GM23338 (cell line): ENCODE measurements around the gene RPA3. TPM values are rescaled to one million over a fixed set of nuclear protein-coding genes. Genes with fewer than 3 reads are reported as not detected.

Source experiments
- ATAC-seq: fragments of 200-7000 bp; cut with Tn5 transposase; 3 replicates; pipeline ENCODE4 v1.9.1; 2020
- DNase-seq: peaks from one replicate; pipeline ENCODE4 v3.0.0-alpha.2; 2015; ENCODE audit warnings: low spot score
- H2AFZ ChIP-seq: fragments of 200-600 bp; sonication (generic); 2 replicates; pipeline ENCODE4 v1.8.0; 2016; ENCODE audit warnings: antibody characterized with exemption, mild to moderate bottlenecking, moderate library complexity
- H3F3A ChIP-seq: fragments of 200-600 bp; sonication (generic); replicated peaks from 2 replicates; pipeline ENCODE4 v1.8.0; 2017; ENCODE audit warnings: antibody characterized with exemption, mixed run types, low read depth
- H3K27ac ChIP-seq: fragments of 200-600 bp; sonication (generic); 2 replicates; pipeline ENCODE4 v1.6.1; 2016; ENCODE audit warnings: low read depth
- H3K27me3 ChIP-seq: fragments of 200-600 bp; sonication (generic); 2 replicates; pipeline ENCODE4 v1.8.0; 2016; ENCODE audit warnings: mild to moderate bottlenecking, mixed run types, moderate library complexity; ENCODE audit not compliant: insufficient read depth
- H3K36me3 ChIP-seq: fragments of 200-600 bp; sonication (generic); 2 replicates; pipeline ENCODE4 v1.8.0; 2016; ENCODE audit warnings: mild to moderate bottlenecking; ENCODE audit not compliant: insufficient read depth
- H3K4me1 ChIP-seq: fragments of 200-600 bp; sonication (generic); 2 replicates; pipeline ENCODE4 v1.8.0; 2016; ENCODE audit warnings: mild to moderate bottlenecking, moderate library complexity; ENCODE audit not compliant: insufficient read depth
- H3K4me2 ChIP-seq: fragments of 200-600 bp; sonication (generic); 2 replicates; pipeline ENCODE4 v1.7.1; 2017; ENCODE audit warnings: mixed run types
- H3K4me3 ChIP-seq: fragments of 200-600 bp; sonication (generic); 2 replicates; pipeline ENCODE4 v1.6.1; 2016; ENCODE audit warnings: mixed run types
- H3K79me2 ChIP-seq: fragments of 200-600 bp; sonication (generic); replicated peaks from 2 replicates; pipeline ENCODE4 v1.8.0; 2017; ENCODE audit warnings: mild to moderate bottlenecking; ENCODE audit not compliant: insufficient read depth
- H3K9me2 ChIP-seq: fragments of 200-600 bp; sonication (generic); 2 replicates; pipeline ENCODE4 v1.8.0; 2017; ENCODE audit not compliant: insufficient read depth
- H4K20me1 ChIP-seq: fragments of 200-600 bp; sonication (generic); replicated peaks from 2 replicates; pipeline ENCODE4 v1.8.0; 2017; ENCODE audit warnings: mild to moderate bottlenecking; ENCODE audit not compliant: insufficient read depth
- H3K27ac Mint-ChIP-seq: 2 replicates; pipeline ENCODE4 v1.8.0; 2020; ENCODE audit warnings: inconsistent platforms, mild to moderate bottlenecking, moderate library complexity, mixed read lengths
- H3K27me3 Mint-ChIP-seq: 3 replicates; pipeline ENCODE4 v1.8.0; 2022; ENCODE audit warnings: low read depth, mild to moderate bottlenecking, moderate library complexity, mixed read lengths, inconsistent platforms; ENCODE audit not compliant: insufficient read depth, poor library complexity
- H3K36me3 Mint-ChIP-seq: 3 replicates; pipeline ENCODE4 v1.8.0; 2021; ENCODE audit warnings: low read depth, mild to moderate bottlenecking, inconsistent platforms, moderate library complexity, mixed read lengths
- H3K4me1 Mint-ChIP-seq: 3 replicates; pipeline ENCODE4 v1.8.0; 2020; ENCODE audit warnings: mild to moderate bottlenecking, inconsistent platforms, mixed read lengths
- H3K4me3 Mint-ChIP-seq: 3 replicates; pipeline ENCODE4 v1.8.0; 2021; ENCODE audit warnings: moderate library complexity, mild to moderate bottlenecking, inconsistent platforms, mixed read lengths
- H3K9me3 Mint-ChIP-seq: 3 replicates; pipeline ENCODE4 v1.8.0; 2020; ENCODE audit warnings: moderate library complexity, mild to moderate bottlenecking, inconsistent platforms, mixed read lengths
- EZH2 ChIP-seq: fragments of 200-600 bp; sonication (generic); IDR thresholded peaks from one replicate; pipeline ENCODE4 v1.8.0; 2017; ENCODE audit warnings: antibody characterized with exemption, mild to moderate bottlenecking, low read depth; ENCODE audit not compliant: unreplicated experiment
- polyA plus RNA-seq: library from polyadenylated mRNA; unstranded; fragments of >200 nt; fragmentation: Nextera tagmentation; extraction: Ambion mirVana; gene quantifications from 2 replicates; pipeline ENCODE4 v1.2.1, GENCODE V29; 2016
- total RNA-seq: library from RNA; depleted of rRNA; stranded (reverse); fragments of >200 nt; shearing (Covaris generic); gene quantifications from 2 replicates; pipeline ENCODE4 v1.2.3, GENCODE V29; 2014
- TF ChIP-seq, protein P1 (sequence below): fragments of 250-450 bp; sonication (Bioruptor Pico); IDR thresholded peaks from 2 replicates; pipeline ENCODE4 v1.5.0; 2020; ENCODE audit warnings: mild to moderate bottlenecking, moderate library complexity
- TF ChIP-seq, protein P2 (sequence below): IDR thresholded peaks from 2 replicates; pipeline ENCODE4 v1.6.1; 2016; ENCODE audit warnings: antibody characterized with exemption

Gene RPA3
- total and polyA plus RNA-seq, 2 experiments from 2014 or later: 74.9 to 287 TPM

DNA sequence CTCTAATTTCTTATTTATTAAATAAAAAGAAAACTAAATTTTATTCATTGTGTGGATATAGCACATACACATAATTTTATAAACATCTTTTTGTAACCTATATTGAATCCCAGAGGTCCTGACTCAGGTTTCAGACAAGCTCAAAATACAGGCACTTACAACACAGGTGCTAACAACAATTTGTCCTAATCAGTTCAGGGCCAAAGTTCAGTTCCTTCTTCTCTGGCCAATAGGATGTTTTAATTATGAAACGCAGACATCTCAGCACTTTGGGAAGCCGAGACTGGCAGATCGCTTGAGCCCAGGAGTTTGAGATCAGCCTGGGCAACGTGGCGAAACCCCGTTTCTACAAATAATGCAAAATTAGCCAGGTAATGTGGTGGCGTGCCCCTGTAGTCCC lies 15.0 kb downstream of the RPA3 start (continued):
- TF ChIP-seq, protein P1, sequence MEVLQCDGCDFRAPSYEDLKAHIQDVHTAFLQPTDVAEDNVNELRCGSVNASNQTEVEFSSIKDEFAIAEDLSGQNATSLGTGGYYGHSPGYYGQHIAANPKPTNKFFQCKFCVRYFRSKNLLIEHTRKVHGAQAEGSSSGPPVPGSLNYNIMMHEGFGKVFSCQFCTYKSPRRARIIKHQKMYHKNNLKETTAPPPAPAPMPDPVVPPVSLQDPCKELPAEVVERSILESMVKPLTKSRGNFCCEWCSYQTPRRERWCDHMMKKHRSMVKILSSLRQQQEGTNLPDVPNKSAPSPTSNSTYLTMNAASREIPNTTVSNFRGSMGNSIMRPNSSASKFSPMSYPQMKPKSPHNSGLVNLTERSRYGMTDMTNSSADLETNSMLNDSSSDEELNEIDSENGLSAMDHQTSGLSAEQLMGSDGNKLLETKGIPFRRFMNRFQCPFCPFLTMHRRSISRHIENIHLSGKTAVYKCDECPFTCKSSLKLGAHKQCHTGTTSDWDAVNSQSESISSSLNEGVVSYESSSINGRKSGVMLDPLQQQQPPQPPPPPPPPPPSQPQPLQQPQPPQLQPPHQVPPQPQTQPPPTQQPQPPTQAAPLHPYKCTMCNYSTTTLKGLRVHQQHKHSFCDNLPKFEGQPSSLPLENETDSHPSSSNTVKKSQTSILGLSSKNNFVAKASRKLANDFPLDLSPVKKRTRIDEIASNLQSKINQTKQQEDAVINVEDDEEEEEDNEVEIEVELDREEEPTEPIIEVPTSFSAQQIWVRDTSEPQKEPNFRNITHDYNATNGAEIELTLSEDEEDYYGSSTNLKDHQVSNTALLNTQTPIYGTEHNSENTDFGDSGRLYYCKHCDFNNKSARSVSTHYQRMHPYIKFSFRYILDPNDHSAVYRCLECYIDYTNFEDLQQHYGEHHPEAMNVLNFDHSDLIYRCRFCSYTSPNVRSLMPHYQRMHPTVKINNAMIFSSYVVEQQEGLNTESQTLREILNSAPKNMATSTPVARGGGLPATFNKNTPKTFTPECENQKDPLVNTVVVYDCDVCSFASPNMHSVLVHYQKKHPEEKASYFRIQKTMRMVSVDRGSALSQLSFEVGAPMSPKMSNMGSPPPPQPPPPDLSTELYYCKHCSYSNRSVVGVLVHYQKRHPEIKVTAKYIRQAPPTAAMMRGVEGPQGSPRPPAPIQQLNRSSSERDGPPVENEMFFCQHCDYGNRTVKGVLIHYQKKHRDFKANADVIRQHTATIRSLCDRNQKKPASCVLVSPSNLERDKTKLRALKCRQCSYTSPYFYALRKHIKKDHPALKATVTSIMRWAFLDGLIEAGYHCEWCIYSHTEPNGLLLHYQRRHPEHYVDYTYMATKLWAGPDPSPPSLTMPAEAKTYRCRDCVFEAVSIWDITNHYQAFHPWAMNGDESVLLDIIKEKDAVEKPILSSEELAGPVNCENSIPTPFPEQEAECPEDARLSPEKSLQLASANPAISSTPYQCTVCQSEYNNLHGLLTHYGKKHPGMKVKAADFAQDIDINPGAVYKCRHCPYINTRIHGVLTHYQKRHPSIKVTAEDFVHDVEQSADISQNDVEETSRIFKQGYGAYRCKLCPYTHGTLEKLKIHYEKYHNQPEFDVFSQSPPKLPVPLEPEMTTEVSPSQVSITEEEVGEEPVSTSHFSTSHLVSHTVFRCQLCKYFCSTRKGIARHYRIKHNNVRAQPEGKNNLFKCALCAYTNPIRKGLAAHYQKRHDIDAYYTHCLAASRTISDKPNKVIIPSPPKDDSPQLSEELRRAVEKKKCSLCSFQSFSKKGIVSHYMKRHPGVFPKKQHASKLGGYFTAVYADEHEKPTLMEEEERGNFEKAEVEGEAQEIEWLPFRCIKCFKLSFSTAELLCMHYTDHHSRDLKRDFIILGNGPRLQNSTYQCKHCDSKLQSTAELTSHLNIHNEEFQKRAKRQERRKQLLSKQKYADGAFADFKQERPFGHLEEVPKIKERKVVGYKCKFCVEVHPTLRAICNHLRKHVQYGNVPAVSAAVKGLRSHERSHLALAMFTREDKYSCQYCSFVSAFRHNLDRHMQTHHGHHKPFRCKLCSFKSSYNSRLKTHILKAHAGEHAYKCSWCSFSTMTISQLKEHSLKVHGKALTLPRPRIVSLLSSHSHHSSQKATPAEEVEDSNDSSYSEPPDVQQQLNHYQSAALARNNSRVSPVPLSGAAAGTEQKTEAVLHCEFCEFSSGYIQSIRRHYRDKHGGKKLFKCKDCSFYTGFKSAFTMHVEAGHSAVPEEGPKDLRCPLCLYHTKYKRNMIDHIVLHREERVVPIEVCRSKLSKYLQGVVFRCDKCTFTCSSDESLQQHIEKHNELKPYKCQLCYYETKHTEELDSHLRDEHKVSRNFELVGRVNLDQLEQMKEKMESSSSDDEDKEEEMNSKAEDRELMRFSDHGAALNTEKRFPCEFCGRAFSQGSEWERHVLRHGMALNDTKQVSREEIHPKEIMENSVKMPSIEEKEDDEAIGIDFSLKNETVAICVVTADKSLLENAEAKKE (CRISPR knock-in tag): no peak
- TF ChIP-seq, protein P2, sequence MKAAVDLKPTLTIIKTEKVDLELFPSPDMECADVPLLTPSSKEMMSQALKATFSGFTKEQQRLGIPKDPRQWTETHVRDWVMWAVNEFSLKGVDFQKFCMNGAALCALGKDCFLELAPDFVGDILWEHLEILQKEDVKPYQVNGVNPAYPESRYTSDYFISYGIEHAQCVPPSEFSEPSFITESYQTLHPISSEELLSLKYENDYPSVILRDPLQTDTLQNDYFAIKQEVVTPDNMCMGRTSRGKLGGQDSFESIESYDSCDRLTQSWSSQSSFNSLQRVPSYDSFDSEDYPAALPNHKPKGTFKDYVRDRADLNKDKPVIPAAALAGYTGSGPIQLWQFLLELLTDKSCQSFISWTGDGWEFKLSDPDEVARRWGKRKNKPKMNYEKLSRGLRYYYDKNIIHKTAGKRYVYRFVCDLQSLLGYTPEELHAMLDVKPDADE: no peak

DNA sequence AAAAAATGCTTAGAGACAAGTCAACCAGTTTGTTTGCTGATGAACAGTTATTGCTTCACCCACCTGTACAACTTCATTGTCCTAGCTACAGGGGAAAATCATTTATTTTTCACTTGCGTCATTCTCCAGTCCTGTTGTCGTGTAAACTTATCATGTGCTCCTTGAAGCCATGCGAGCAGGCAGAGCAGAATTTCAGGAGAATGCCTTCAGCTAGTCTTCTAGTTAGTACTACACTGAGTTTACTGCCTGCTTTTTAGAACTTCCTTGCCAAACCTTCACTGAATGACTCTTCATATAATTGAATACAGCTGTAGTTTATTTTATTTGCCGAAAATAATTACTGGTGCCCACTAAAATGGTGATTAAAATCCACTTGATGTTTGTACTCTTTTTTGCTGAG lies 15.6 kb downstream of the RPA3 start:
- Histone ChIP-seq H3K27ac (no peak overlapping the region; the same call in 1 of the 2 replicates), H3K9me2 (no peaks in the 10 kb centered on the region), H3K27me3 (no peaks in the 10 kb centered on the region), H3K4me2 (no peak overlapping the region), H3K4me1 (peaks cover 24% of the 10 kb centered on the region), H3K79me2 (no peaks in the 10 kb centered on the region), H2AFZ (no peak overlapping the region), H3F3A (no peaks in the 10 kb centered on the region), H4K20me1 (no peaks in the 10 kb centered on the region), H3K4me3 (no peak overlapping the region), H3K36me3 (no peaks in the 10 kb centered on the region)
- no peak for DNase-seq
- TF ChIP-seq EZH2: no peak
- Mint-ChIP-seq H3K27ac (0 out of 2 replicates have a peak overlapping the region, but pooled peaks have one; percentile 76), H3K4me3 (no peak overlapping the region), H3K27me3 (peaks cover 2% of the 10 kb centered on the region), H3K9me3 (no peaks in the 10 kb centered on the region), H3K36me3 (no peaks in the 10 kb centered on the region), H3K4me1 (peaks cover 33% of the 10 kb centered on the region)
- no peak for ATAC-seq
